HG03103 (cell line): Measurements from ENCODE around the gene PPIP5K1.

ENCODE experiments used
- ATAC-seq: cut with Tn5 transposase; IDR thresholded peaks from one replicate; pipeline ENCODE4 v1.9.1; 2021; ENCODE audit warnings: low read depth; ENCODE audit not compliant: unreplicated experiment

PPIP5K1 gene

GRCh38 chr15:43492673-43493601, 97.1 kb downstream of the PPIP5K1 start, which contains the start of gene TP53BP1:
Gene TP53BP1 (minus strand): TSS chr15:43493156. CDS start chr15:43493043, 113 bp downstream.
- ATAC-seq: peak; percentile 94

- ATAC-seq: no peak
Measured at GRCh38 chr15:43492266-43492665, 97.7 kb downstream of the PPIP5K1 start.

- no peak for ATAC-seq
Measured at GRCh38 chr15:43489191-43489590, 100.8 kb downstream of the PPIP5K1 start.

- ATAC-seq: no peak
Measured at GRCh38 chr15:43488790-43489189, 101.2 kb downstream of the PPIP5K1 start.

DNA sequence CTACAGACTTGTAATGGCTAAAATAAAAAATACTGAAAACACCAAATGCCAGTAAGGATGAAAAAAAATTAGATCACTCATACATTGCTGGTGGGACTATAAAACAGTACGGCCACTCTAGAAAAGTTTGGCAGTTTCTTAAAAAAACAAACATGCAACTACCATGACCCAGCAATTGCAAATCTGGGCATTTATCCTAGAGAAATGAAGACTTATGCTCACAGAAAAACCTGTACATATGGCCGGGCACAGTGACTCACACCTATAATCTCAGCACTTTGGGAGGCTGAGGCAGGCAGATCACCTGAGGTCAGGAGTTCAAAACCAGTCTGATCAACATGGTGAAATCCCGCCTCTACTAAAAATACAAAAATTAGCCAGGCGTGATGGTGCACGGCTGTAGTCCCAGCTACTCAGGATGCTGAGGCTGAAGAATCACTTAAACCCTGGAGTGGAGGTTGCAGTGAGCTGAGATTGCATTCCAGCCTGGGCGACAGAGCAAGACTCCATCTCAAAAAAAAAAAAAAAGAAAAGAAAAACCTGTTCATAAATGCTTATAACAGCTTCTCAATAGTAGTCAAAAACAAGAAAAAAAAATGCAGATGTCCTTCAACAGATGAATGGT, 102.6 kb downstream of the PPIP5K1 start:
- no peak for ATAC-seq

- no peak for ATAC-seq
Measured at GRCh38 chr15:43484455-43484854, 105.6 kb downstream of the PPIP5K1 start.
